ENCODE data around the gene RASD1. TPM values are rescaled to one million over a fixed set of nuclear protein-coding genes. Genes with fewer than 3 reads are reported as not detected.

Gene RASD1
- total RNA-seq, 2 experiments from 2014 or later: 0.39 to 0.58 TPM

DNA sequence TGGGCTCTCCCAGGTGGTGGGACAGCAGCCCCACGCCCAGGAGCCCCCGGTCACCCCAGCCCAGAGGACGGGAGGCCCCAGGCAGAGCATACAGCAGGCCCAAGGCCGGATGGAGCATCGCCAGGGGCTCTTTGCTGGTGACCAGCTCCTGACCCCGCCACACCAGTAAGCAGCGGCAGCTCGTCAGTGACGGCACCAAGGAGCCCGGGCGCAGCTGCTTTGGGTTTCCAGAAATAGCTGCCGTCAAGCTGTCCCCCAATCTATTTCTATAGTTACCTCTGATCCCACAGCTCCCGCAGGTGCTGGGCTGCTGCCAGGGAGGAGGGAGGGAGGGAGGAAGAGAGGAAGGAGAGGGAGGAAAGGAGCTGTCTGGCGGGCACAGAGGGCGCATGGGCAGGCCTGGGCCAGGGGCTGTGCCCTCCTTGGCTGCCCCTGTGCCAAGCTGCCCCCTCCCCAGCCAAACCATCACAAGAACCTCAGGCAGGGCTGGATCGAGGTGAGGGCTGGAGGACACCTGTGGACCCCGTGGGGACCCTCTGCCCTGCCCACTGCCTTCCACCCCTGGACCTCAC, 10.8 kb upstream of the RASD1 start:
- H3K27me3 Mint-ChIP-seq (ENCODE audit: low read depth): no peaks in the 10 kb centered on the region
- H3K4me1 Mint-ChIP-seq (ENCODE audit: low read depth): peaks cover 15% of the 10 kb centered on the region
- no peaks in the 10 kb centered on the region for H3K9me3 Mint-ChIP-seq (ENCODE audit: insufficient read depth)
- CTCF ChIA-PET: interaction anchor here (3.3 kb wide), 1 partner anchor 10 kb away, joined by 17 read pairs; no protein-coding TSS in a partner anchor
- DNase-seq (no peak), ATAC-seq (no peak)
- POLR2A ChIA-PET: interaction anchor here (0.6 to 1.4 kb wide), 2 partner anchors 10 to 88 kb away, joined by 3 read pairs; no protein-coding TSS in a partner anchor
- H3K27ac Mint-ChIP-seq: no peak overlapping the region
- no peaks in the 10 kb centered on the region for H3K36me3 Mint-ChIP-seq (ENCODE audit: low read depth)
- H3K4me3 Mint-ChIP-seq: no peak overlapping the region

DNA sequence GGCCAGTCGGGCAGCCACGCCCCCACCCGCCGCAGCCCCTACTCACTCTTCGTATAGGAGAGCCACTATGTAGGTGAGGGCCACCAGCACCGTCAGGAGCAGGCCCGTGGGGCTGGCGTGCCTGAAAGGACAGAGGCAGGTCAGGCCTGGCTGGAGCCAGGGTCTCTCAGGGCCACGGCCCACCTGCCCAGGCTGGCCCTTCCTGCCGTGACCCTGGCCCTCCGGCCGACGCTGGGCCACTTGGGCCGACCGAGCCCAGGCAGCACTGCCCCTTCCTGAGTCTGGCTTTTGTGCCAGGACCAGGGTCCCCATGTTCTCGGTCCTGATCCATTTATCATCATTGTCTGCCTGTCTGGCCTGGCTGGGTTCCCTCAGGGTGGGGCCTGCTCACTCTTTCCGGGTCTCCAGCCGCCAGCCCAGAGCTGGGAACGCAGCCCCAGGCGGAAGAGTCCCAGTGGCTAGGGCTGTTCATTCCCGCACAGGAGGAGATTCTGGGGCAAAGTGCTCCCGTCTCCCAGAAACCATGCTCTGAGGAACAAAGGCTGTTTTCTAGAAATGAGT, 10.1 kb upstream of the RASD1 start:
- no peak for DNase-seq
- Mint-ChIP-seq H3K9me3 (ENCODE audit: insufficient read depth) (no peaks in the 10 kb centered on the region), H3K27ac (no peak overlapping the region), H3K27me3 (ENCODE audit: low read depth) (no peaks in the 10 kb centered on the region), H3K4me3 (no peak overlapping the region), H3K36me3 (ENCODE audit: low read depth) (no peaks in the 10 kb centered on the region), H3K4me1 (ENCODE audit: low read depth) (peaks cover 14% of the 10 kb centered on the region)
- POLR2A ChIA-PET: interaction anchor here (0.6 kb wide), 1 partner anchor 87 kb away, joined by 3 read pairs; no protein-coding TSS in a partner anchor
- CTCF ChIA-PET: interaction anchor here (3.3 kb wide), 1 partner anchor 9 kb away, joined by 17 read pairs; no protein-coding TSS in a partner anchor
- no peak for ATAC-seq

DNA sequence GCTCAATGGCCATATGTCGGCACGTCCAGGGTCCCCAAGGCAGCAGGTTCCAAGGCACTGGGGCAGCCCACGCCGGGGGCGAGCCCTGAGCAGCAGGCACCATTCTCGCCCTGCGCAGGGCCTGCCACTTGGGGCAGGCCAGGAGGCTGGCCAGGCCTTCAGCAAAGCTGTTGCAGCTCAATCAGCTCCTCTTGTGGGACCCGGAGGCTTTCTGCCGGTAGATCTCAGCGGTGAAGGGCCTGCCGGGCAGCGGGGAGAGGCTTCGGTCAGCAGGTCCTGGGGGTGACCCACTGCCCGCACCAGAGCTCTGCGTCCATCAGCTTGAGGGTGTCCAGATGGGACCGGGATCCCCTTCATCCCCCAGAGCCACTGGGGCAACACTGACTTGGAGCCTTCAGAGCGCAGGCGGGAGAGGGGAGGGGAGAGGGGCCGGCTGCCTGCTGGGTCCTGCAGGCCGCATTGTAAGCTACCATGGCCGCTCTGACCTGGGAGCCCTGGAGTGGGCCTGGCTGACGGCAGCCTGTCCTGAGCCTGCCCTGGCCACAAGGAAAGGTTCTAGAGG, 9.5 kb upstream of the RASD1 start:
- Mint-ChIP-seq H3K4me3 (no peak overlapping the region), H3K27ac (no peak overlapping the region), H3K36me3 (ENCODE audit: low read depth) (no peaks in the 10 kb centered on the region), H3K27me3 (ENCODE audit: low read depth) (no peaks in the 10 kb centered on the region), H3K9me3 (ENCODE audit: insufficient read depth) (no peaks in the 10 kb centered on the region), H3K4me1 (ENCODE audit: low read depth) (peaks cover 8% of the 10 kb centered on the region)
- ATAC-seq: no peak
- POLR2A ChIA-PET: no interaction called here
- no peak for DNase-seq
- CTCF ChIA-PET: interaction anchor here (3.3 kb wide), 1 partner anchor 9 kb away, joined by 17 read pairs; no protein-coding TSS in a partner anchor

DNA sequence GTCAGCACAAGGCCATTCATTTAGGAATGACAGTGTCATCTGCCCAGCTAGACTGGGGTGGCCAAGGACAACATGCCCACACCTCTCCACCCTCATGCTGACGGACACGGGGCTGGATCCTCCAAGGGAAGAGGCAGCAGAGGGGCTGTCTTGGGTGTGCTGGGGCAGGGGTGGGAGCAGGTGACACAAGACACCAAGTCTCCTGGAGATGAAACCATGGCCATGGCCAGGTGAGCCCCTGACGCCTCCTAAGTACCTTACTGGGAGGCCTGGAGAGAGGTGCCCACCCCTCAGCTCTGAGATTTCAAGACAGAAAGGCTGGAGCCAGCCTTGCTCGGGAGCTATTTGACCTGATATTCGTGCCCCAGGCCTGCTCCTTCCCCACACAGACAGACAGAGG, 9.0 kb upstream of the RASD1 start:
- POLR2A ChIA-PET: no interaction called here
- CTCF ChIA-PET: interaction anchor here (3.3 kb wide), 1 partner anchor 8 kb away, joined by 17 read pairs; no protein-coding TSS in a partner anchor
- Mint-ChIP-seq H3K27ac (no peak overlapping the region), H3K36me3 (ENCODE audit: low read depth) (no peaks in the 10 kb centered on the region), H3K4me3 (no peak overlapping the region), H3K4me1 (ENCODE audit: low read depth) (peaks cover 3% of the 10 kb centered on the region), H3K9me3 (ENCODE audit: insufficient read depth) (no peaks in the 10 kb centered on the region), H3K27me3 (ENCODE audit: low read depth) (no peaks in the 10 kb centered on the region)
- DNase-seq: no peak
- ATAC-seq: no peak

DNA sequence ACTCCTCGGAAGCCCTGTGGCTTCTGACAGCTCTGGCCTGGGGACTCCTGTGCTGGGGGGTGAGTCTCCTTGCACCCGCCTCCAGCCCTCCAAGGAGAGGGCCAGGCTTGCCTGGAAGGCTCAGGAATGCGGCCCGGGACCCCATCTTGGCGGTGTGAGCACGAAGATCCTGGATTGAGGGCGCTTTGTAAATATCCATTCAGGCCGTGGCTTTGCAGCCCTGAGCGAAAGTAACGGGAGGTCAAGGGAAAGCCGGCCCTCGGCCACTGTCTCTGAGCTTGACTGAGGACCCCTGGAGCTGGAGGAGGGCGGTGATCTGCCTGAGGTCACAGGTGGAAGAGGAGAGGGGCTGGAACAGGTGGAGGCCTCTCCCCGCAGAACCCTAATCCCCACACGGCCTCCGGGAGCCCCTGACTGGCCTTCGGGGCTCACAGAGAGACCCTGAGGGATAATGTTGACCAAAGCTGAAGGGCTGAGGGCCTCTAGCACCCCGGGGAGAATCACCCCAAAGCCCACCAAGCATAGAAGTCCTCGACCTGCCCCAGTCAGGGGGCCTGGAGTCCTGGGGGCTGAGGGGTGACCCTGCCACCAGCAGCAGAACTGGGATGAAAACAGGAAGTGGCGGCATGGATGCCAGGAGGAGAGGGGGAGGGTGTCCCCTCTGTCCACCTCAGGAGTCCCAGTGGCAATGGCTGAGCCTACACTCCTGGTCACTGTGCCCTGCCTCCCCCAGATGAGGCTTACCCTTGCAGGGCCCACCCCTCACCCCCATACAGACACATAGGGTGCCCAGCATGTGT, 8.3 kb upstream of the RASD1 start:
- Mint-ChIP-seq H3K4me1 (ENCODE audit: low read depth) (no peaks in the 10 kb centered on the region), H3K4me3 (no peak overlapping the region), H3K27me3 (ENCODE audit: low read depth) (no peaks in the 10 kb centered on the region), H3K9me3 (ENCODE audit: insufficient read depth) (no peaks in the 10 kb centered on the region), H3K27ac (no peak overlapping the region), H3K36me3 (ENCODE audit: low read depth) (no peaks in the 10 kb centered on the region)
- POLR2A ChIA-PET: no interaction called here
- ATAC-seq: no peak
- DNase-seq: no peak
- CTCF ChIA-PET: interaction anchor here (3.3 kb wide), 1 partner anchor 8 kb away, joined by 17 read pairs; no protein-coding TSS in a partner anchor

DNA sequence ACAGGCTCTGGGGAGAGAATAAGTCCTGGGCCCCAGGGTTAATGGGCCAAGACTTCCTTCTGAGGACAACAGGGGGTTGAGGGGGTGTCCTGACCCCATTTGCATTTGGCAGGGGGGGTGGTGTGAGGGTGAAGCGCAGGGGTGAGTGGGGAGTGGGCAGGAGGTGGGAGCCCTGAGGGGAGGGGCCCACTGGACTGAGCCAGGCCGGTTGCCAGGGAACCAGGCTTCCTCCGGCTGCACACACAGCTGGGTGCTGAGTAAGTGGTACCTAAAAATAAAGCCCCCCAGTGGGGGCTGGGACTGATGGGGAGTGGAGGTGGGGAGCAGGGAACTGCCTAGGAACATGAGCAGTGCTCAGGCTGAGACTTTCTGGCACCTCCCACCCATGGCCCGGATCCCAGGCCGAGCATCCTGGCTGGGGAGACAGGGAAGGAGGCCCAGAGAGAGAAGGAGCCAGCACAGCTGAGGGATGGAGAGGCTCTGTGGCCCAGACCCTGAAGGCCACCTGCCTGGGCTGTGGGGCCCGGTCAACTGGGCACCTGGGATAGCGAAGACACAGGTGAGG, 7.5 kb upstream of the RASD1 start:
- no peaks in the 10 kb centered on the region for H3K9me3 Mint-ChIP-seq (ENCODE audit: insufficient read depth)

DNA sequence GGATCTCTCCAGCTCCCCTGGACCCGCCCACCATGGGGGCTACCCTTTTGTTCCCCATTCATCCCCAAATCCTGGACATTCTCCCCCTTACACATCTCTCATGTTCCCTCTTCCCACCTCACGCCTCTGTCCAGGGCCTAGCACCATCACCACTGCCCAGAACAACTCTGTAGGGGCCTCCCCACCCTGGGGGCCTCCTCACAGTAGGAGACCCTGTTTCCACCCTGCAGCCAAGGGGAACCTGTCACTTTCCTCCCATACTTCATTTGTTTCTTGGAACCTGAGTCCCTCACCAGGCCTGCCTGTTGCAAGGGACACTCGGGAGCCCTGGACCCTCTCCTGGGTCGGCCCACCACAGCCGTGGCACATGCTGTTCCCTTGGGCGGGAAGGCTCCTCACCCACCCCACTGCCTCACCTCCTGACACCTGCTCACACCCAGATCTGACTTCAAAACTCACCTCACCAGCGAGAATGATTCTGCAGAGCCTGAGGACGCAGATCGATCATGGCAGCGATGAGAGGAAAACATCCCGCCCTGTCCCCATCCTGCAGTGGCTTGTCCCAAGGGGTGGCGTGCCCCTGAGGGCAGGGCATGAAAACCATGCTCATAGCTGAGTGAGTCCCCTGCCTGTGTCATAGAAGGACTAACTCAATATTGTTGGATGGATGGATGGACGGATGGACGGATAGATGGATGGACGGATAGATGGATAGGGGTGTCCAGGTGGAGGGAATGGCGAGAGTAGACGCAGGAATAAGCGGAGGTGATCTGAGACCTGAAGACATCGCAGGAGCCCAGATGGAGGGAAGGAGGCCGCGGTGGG, 6.8 kb upstream of the RASD1 start:
- Mint-ChIP-seq H3K36me3 (ENCODE audit: low read depth) (no peaks in the 10 kb centered on the region), H3K9me3 (ENCODE audit: insufficient read depth) (no peaks in the 10 kb centered on the region), H3K27ac (no peak overlapping the region), H3K27me3 (ENCODE audit: low read depth) (no peaks in the 10 kb centered on the region), H3K4me1 (ENCODE audit: low read depth) (no peaks in the 10 kb centered on the region), H3K4me3 (no peak overlapping the region)
- ChIA-PET CTCF (no interaction called here), POLR2A (no interaction called here)
- ATAC-seq: no peak
- DNase-seq: no peak

More for the DNA sequence above, 7.5 kb upstream of the RASD1 start:
- H3K27ac Mint-ChIP-seq: no peak overlapping the region
- no peak overlapping the region for H3K4me3 Mint-ChIP-seq
- no peaks in the 10 kb centered on the region for H3K36me3 Mint-ChIP-seq (ENCODE audit: low read depth)
- no peaks in the 10 kb centered on the region for H3K4me1 Mint-ChIP-seq (ENCODE audit: low read depth)
- ChIA-PET CTCF (no interaction called here), POLR2A (no interaction called here)
- ATAC-seq: no peak
- no peak for DNase-seq
- H3K27me3 Mint-ChIP-seq (ENCODE audit: low read depth): no peaks in the 10 kb centered on the region

DNA sequence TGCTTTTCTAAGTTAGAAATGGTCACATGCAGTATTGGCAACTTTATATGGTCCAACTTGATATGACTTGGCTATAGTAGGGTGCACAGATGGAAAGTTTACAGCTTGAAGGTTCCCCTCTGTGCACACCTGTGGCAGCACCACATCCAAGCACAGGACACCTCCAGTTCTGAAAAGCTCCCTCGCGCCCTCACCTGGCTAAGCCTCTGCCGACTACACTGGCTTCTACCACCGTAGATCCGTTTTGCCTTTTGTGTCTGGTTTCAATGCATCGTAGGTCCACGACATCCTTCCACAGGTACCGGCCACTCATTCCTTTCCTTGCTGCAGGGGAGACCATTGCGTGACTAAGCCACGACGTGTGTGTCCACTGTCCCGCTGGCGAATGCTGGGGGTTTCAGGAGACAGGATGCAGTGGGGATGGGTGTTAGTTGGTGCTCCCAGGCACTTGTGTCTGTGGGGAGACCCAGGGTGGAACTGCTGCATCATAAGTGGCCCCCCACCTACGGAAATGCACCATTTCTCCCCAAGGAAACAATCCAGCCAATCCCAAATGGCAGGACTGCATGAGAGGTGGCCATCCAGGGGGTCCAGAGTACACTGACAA, 4.9 kb upstream of the RASD1 start:
- ATAC-seq: no peak
- CTCF ChIA-PET: interaction anchor here (1.8 kb wide), 1 partner anchor 145 kb away, joined by 4 read pairs; no protein-coding TSS in a partner anchor
- no peak overlapping the region for H3K27ac Mint-ChIP-seq
- DNase-seq: no peak
- H3K4me3 Mint-ChIP-seq: no peak overlapping the region
- peaks cover 4% of the 10 kb centered on the region for H3K4me1 Mint-ChIP-seq (ENCODE audit: low read depth)
- POLR2A ChIA-PET: no interaction called here
- peaks cover 3% of the 10 kb centered on the region for H3K27me3 Mint-ChIP-seq (ENCODE audit: low read depth)
- no peaks in the 10 kb centered on the region for H3K9me3 Mint-ChIP-seq (ENCODE audit: insufficient read depth)
- no peaks in the 10 kb centered on the region for H3K36me3 Mint-ChIP-seq (ENCODE audit: low read depth)

DNA sequence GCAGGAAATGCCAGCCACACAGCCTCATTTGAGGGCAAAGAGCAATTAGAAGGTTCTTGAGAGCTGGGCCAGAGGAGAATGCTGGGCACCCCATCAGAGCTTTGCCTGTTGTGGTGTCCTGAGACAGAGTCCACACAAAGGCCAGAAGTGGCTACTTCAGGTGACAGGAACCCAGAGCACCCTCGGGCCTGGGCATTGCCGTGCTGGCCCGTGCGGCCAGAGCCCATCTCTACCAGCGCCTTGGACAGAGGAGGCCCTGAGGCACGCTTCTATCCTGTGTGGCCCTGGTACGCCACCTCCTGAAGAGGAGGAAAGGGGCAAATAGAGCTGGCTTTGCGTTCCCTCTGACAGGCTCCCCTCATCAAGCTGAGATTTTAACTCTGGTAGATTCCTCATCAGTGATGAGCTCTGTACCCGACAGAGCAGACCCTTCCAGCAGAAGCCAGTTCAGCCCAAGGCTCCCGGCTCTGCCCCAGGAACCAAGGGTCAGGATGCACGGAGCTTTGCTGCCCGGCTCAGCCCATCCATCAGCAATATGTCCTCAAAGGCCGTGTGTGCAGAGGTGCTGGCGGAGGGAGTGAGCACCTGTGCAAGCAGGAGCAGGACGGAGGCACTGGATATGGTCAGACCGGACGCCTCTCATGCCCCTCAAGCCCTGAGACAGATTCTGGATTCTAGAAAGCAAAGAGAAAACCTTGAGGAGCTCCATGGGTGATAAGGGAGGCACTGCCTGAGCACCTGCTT, 3.4 kb upstream of the RASD1 start:
- ChIA-PET POLR2A (no interaction called here), CTCF (interaction anchor here (0.9 to 1.8 kb wide), 4 partner anchors 69 to 144 kb away, joined by 3 to 4 read pairs (median 4); no protein-coding TSS in a partner anchor)
- H3K4me3 Mint-ChIP-seq: no peak overlapping the region
- H3K4me1 Mint-ChIP-seq (ENCODE audit: low read depth): peaks cover 15% of the 10 kb centered on the region
- H3K9me3 Mint-ChIP-seq (ENCODE audit: insufficient read depth): no peaks in the 10 kb centered on the region
- peaks cover 15% of the 10 kb centered on the region for H3K27me3 Mint-ChIP-seq (ENCODE audit: low read depth)
- peaks cover 4% of the 10 kb centered on the region for H3K36me3 Mint-ChIP-seq (ENCODE audit: low read depth)
- ATAC-seq (no peak), DNase-seq (no peak)
- no peak overlapping the region for H3K27ac Mint-ChIP-seq

DNA sequence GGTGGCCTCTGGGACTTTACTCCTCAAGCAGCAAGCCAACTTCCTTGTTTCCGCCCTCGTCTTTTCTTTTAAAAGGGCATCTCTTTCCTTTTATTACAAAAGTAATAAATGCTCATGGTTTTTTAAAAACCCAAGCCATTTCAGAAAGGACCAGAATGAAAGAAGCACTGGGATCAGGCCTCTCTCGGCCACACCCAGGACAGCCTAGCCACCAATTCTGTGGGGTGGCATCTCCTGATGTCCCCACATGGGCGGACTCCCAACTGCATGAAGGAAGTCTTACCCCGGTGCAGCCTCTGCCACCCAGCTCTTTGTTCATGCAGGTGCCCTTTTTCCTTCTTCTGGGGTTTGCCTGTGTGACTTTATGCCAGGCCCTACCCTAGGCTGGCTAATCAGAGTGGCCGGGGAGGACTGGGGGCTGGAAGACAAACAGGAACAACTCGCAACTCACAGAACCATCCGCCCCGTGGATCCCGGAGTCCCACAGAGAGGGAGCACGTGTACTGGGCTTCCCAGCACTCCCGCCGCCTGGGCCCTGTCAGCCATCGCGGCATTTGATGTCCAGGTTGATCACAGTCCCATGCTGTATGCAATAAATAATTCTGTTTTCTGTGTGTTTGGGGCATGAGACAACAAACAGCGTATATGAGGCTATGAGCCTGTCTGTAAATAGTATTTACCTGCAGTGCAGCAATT, 2.6 kb upstream of the RASD1 start:
- POLR2A ChIA-PET: no interaction called here
- Mint-ChIP-seq H3K4me3 (no peak overlapping the region), H3K9me3 (ENCODE audit: insufficient read depth) (no peaks in the 10 kb centered on the region), H3K36me3 (ENCODE audit: low read depth) (peaks cover 4% of the 10 kb centered on the region), H3K27ac (no peak overlapping the region), H3K27me3 (ENCODE audit: low read depth) (peaks cover 19% of the 10 kb centered on the region), H3K4me1 (ENCODE audit: low read depth) (peaks cover 16% of the 10 kb centered on the region)
- ATAC-seq: no peak
- DNase-seq: no peak
- CTCF ChIA-PET: interaction anchor here (1.6 kb wide), 1 partner anchor 143 kb away, joined by 3 read pairs; no protein-coding TSS in a partner anchor

Data from activated CD8-positive, alpha-beta T cell treated with anti-CD3 and anti-CD28 coated beads, Interleukin-2, amount 10 ng/mL, durations not matched to agents 7 days and 5 days (primary cell).